Measurements from ENCODE around the gene NOL3. TPM values are rescaled to one million over a fixed set of nuclear protein-coding genes. Genes with fewer than 3 reads are reported as not detected.
A peak's percentile ranks its signal among the peaks of the same experiment; 100 is the strongest.

NOL3 gene
- total and polyA plus RNA-seq, 2 of the 13 experiments (the other 11 are each of a cell fraction or from before 2014, with no cell fraction given) = 5.7 to 20.5 TPM

DNA sequence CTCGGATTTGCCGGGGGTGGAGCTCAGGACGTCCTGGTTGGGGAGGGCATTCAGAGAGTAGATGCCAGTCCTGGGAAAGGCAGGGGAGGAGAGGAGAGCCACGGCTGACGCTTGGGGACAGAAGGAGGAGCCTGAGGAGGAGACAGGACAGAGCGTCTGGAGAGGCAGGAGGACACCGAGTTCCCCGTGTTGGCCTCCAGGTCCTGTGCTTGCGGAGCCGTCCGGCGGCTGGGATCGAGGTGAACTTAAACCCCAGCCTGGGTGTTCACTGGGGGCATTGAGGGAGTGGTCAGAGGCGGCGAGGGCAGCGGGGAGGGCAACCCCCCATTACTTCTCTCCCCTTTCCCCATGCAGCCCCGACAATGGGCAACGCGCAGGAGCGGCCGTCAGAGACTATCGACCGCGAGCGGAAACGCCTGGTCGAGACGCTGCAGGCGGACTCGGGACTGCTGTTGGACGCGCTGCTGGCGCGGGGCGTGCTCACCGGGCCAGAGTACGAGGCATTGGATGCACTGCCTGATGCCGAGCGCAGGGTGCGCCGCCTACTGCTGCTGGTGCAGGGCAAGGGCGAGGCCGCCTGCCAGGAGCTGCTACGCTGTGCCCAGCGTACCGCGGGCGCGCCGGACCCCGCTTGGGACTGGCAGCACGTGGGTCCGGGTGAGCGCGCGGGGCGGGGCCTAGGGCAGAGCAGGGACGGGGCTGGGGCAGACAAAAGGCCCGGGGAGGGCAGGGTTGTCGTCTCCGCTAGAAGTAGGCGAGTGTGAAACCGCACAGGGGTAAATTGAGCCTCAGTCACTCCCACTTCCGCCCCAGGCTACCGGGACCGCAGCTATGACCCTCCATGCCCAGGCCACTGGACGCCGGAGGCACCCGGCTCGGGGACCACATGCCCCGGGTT lies 3.7 kb downstream of the NOL3 start (continued):
- TF ChIP-seq MEIS2 (CRISPR knock-in tag; IDR thresholded peaks at IDR 0.05) (peak; percentile 85; the same call in 1 of the 2 replicates), ZSCAN31 (CRISPR knock-in tag; IDR thresholded peaks at IDR 0.05; ENCODE audit: low read depth) (peak; percentile 96), ZFP82 (CRISPR knock-in tag; IDR thresholded peaks at IDR 0.05; ENCODE audit: borderline replicate concordance) (no peak; the same call in 1 of the 2 replicates), ZNF629 (CRISPR knock-in tag; conservative IDR thresholded peaks at IDR 0.05) (0 out of 2 replicates have a peak, but pooled peaks have one; percentile 34), ZNF274 (CRISPR knock-in tag; IDR thresholded peaks at IDR 0.05) (peak; percentile 92; the same call in 1 of the 2 replicates), HNRNPLL (IDR thresholded peaks at IDR 0.05; ENCODE audit: low read depth, low read length, poor library complexity, severe bottlenecking) (peak; percentile 96), ZNF530 (CRISPR knock-in tag; IDR thresholded peaks at IDR 0.05; ENCODE audit: low read depth) (no peak; the same call in 1 of the 2 replicates), HNF4G (IDR thresholded peaks at IDR 0.05; ENCODE audit: borderline replicate concordance, low read depth, low read length) (0 out of 2 replicates have a peak, but pooled peaks have one; percentile 30), HNF4G (CRISPR knock-in tag; IDR thresholded peaks at IDR 0.05; ENCODE audit: borderline replicate concordance, low read depth) (peak; percentile 92), ZNF12 (CRISPR knock-in tag; IDR thresholded peaks at IDR 0.05) (0 out of 2 replicates have a peak, but pooled peaks have one; percentile 15), KDM5A (IDR thresholded peaks at IDR 0.05; ENCODE audit: borderline replicate concordance, low read length) (no peak)
- TF ChIP-seq, protein P1, sequence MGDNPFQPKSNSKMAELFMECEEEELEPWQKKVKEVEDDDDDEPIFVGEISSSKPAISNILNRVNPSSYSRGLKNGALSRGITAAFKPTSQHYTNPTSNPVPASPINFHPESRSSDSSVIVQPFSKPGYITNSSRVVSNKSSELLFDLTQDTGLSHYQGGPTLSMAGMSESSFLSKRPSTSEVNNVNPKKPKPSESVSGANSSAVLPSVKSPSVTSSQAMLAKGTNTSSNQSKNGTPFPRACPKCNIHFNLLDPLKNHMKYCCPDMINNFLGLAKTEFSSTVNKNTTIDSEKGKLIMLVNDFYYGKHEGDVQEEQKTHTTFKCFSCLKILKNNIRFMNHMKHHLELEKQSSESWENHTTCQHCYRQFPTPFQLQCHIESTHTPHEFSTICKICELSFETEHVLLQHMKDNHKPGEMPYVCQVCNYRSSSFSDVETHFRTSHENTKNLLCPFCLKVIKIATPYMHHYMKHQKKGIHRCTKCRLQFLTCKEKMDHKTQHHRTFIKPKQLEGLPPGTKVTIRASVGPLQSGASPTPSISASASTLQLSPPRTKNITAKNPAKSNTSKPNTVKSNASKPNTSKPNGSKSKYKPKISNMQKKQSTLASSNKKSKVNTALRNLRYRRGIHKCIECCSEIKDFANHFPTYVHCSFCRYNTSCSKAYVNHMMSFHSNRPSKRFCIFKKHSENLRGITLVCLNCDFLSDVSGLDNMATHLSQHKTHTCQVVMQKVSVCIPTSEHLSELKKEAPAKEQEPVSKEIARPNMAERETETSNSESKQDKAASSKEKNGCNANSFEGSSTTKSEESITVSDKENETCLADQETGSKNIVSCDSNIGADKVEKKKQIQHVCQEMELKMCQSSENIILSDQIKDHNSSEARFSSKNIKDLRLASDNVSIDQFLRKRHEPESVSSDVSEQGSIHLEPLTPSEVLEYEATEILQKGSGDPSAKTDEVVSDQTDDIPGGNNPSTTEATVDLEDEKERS (CRISPR knock-in tag; IDR thresholded peaks at IDR 0.05) = peak; percentile 92
- TF ChIP-seq, protein P2, sequence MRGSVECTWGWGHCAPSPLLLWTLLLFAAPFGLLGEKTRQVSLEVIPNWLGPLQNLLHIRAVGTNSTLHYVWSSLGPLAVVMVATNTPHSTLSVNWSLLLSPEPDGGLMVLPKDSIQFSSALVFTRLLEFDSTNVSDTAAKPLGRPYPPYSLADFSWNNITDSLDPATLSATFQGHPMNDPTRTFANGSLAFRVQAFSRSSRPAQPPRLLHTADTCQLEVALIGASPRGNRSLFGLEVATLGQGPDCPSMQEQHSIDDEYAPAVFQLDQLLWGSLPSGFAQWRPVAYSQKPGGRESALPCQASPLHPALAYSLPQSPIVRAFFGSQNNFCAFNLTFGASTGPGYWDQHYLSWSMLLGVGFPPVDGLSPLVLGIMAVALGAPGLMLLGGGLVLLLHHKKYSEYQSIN (CRISPR knock-in tag; IDR thresholded peaks at IDR 0.05; ENCODE audit: borderline replicate concordance) = no peak
- TF ChIP-seq, protein P3, sequence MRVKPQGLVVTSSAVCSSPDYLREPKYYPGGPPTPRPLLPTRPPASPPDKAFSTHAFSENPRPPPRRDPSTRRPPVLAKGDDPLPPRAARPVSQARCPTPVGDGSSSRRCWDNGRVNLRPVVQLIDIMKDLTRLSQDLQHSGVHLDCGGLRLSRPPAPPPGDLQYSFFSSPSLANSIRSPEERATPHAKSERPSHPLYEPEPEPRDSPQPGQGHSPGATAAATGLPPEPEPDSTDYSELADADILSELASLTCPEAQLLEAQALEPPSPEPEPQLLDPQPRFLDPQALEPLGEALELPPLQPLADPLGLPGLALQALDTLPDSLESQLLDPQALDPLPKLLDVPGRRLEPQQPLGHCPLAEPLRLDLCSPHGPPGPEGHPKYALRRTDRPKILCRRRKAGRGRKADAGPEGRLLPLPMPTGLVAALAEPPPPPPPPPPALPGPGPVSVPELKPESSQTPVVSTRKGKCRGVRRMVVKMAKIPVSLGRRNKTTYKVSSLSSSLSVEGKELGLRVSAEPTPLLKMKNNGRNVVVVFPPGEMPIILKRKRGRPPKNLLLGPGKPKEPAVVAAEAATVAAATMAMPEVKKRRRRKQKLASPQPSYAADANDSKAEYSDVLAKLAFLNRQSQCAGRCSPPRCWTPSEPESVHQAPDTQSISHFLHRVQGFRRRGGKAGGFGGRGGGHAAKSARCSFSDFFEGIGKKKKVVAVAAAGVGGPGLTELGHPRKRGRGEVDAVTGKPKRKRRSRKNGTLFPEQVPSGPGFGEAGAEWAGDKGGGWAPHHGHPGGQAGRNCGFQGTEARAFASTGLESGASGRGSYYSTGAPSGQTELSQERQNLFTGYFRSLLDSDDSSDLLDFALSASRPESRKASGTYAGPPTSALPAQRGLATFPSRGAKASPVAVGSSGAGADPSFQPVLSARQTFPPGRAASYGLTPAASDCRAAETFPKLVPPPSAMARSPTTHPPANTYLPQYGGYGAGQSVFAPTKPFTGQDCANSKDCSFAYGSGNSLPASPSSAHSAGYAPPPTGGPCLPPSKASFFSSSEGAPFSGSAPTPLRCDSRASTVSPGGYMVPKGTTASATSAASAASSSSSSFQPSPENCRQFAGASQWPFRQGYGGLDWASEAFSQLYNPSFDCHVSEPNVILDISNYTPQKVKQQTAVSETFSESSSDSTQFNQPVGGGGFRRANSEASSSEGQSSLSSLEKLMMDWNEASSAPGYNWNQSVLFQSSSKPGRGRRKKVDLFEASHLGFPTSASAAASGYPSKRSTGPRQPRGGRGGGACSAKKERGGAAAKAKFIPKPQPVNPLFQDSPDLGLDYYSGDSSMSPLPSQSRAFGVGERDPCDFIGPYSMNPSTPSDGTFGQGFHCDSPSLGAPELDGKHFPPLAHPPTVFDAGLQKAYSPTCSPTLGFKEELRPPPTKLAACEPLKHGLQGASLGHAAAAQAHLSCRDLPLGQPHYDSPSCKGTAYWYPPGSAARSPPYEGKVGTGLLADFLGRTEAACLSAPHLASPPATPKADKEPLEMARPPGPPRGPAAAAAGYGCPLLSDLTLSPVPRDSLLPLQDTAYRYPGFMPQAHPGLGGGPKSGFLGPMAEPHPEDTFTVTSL (CRISPR knock-in tag; IDR thresholded peaks at IDR 0.05; ENCODE audit: borderline replicate concordance) = peak; percentile 71
- TF ChIP-seq, protein P4, sequence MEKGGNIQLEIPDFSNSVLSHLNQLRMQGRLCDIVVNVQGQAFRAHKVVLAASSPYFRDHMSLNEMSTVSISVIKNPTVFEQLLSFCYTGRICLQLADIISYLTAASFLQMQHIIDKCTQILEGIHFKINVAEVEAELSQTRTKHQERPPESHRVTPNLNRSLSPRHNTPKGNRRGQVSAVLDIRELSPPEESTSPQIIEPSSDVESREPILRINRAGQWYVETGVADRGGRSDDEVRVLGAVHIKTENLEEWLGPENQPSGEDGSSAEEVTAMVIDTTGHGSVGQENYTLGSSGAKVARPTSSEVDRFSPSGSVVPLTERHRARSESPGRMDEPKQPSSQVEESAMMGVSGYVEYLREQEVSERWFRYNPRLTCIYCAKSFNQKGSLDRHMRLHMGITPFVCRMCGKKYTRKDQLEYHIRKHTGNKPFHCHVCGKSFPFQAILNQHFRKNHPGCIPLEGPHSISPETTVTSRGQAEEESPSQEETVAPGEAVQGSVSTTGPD (CRISPR knock-in tag; IDR thresholded peaks at IDR 0.05) = no peak
